ENCODE results near the gene HRCT1. TPM values are rescaled to one million over a fixed set of nuclear protein-coding genes. Genes with fewer than 3 reads are reported as not detected.

The HRCT1 gene
- total and polyA plus RNA-seq, 2 donors (not counting 3 experiments of a cell fraction or from before 2014, with no cell fraction given), result 1.2 to 7.0 TPM

DNA sequence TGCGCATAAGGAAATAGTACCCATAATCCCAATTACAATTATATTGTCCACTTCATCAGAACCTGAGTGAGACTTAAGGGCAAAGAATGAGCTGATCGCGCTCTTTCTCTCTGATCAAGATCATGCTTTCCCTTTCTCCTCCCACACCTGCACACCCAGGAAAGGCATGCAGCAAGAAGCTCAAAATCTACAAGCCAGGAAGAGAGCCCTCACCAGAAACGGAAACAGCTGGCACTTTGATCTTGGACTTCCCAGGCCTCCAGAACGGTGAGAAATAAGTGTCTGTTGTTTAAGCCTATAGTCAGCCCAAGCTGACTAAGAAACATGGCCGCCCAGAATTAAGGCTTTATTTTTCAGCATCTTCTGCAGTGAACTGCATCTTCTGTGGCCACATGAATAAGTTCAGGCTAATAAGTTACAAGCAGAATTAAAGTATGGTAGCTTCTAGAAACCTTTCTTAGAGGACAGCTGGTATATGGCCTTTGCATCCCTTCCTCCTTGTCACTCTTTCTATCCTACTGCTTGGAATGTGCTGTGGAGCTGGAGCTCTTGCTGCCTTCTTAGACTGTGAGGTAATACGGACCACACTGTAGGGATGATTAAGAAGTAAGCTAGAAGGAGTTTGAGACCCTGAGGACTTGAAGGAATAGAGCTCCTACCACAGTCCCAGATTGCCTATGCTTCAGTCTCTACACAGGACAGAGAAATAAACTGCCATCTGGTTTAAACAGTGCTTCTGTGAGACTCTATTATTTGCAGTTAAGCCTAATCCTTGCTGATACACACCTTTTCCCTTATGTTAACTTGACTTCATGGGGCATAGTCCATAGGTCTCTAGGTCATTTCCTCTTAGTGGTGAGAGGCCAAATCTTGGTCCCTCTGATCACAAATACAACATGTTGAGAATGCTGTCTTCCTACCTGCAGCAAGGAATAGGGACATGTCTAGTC is 34.7 kb downstream of the HRCT1 start:
- Histone ChIP-seq H4K20me1 (replicated peaks; ENCODE audit: control insufficient read depth, extremely low read depth, insufficient read depth, low read length) (no peaks in the 10 kb centered on the region), H2AFZ (ENCODE audit: low read depth, low read length) (no peak overlapping the region), H3K27me3 (ENCODE audit: control insufficient read depth in 2 of 2, insufficient read depth in 2 of 2, low read length in 2 of 2) (no peaks in the 10 kb centered on the region), H3K9ac (replicated peaks; ENCODE audit: extremely low read depth, insufficient read depth, low read length) (no peak overlapping the region), H3K9me3 (replicated peaks; ENCODE audit: control insufficient read depth, insufficient read depth, low read length) (no peaks in the 10 kb centered on the region), H3K4me2 (ENCODE audit: insufficient read depth, low read length) (no peak overlapping the region), H3K27ac (ENCODE audit: insufficient read depth, low read depth, low read length) (no peak overlapping the region), H3K4me1 (ENCODE audit: control insufficient read depth, extremely low read depth, insufficient read depth, low read length) (peaks cover 2% of the 10 kb centered on the region), H3K36me3 (ENCODE audit: control insufficient read depth in 2 of 2, extremely low read depth in 1 of 2, insufficient read depth in 2 of 2, low read length in 2 of 2) (no peaks in the 10 kb centered on the region), H3K9me1 (replicated peaks; ENCODE audit: control insufficient read depth, extremely low read depth, insufficient read depth, low read length) (no peaks in the 10 kb centered on the region), H3K4me3 (replicated peaks in 1 of 3; ENCODE audit: insufficient read depth in 1 of 3, low read depth in 1 of 3, low read length in 3 of 3) (no peak overlapping the region), H3K79me2 (ENCODE audit: control insufficient read depth, insufficient read depth, low read length) (no peaks in the 10 kb centered on the region)
- TF ChIP-seq JUN (IDR thresholded peaks at IDR 0.05; ENCODE audit: borderline replicate concordance, insufficient read depth, insufficient read length, low read depth) (no peak), MYC (IDR thresholded peaks at IDR 0.05; ENCODE audit: low read depth, low read length) (no peak), EZH2 (IDR thresholded peaks at IDR 0.05; ENCODE audit: borderline replicate concordance, low read depth, low read length, severe bottlenecking) (no peak), FOS (IDR thresholded peaks at IDR 0.05; ENCODE audit: borderline replicate concordance, insufficient read depth, low read length) (no peak), GATA2 (IDR thresholded peaks at IDR 0.05; ENCODE audit: insufficient read depth, insufficient read length, low read depth, low read length) (no peak), POLR2A (IDR thresholded peaks at IDR 0.05; ENCODE audit: low read depth, low read length) (no peak), POLR2AphosphoS5 (IDR thresholded peaks at IDR 0.05; ENCODE audit: insufficient read depth, low read depth, low read length) (no peak)
- TF ChIP-seq, protein P1, sequence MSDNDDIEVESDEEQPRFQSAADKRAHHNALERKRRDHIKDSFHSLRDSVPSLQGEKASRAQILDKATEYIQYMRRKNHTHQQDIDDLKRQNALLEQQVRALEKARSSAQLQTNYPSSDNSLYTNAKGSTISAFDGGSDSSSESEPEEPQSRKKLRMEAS (IDR thresholded peaks at IDR 0.05; ENCODE audit: insufficient read depth, insufficient read length), result no peak
- TF ChIP-seq, protein P2, sequence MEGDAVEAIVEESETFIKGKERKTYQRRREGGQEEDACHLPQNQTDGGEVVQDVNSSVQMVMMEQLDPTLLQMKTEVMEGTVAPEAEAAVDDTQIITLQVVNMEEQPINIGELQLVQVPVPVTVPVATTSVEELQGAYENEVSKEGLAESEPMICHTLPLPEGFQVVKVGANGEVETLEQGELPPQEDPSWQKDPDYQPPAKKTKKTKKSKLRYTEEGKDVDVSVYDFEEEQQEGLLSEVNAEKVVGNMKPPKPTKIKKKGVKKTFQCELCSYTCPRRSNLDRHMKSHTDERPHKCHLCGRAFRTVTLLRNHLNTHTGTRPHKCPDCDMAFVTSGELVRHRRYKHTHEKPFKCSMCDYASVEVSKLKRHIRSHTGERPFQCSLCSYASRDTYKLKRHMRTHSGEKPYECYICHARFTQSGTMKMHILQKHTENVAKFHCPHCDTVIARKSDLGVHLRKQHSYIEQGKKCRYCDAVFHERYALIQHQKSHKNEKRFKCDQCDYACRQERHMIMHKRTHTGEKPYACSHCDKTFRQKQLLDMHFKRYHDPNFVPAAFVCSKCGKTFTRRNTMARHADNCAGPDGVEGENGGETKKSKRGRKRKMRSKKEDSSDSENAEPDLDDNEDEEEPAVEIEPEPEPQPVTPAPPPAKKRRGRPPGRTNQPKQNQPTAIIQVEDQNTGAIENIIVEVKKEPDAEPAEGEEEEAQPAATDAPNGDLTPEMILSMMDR (IDR thresholded peaks at IDR 0.05; ENCODE audit: extremely low read depth in 1 of 2, insufficient read depth in 1 of 2, low read depth in 1 of 2, low read length in 2 of 2), result no peak
- CTCF ChIA-PET, result interaction anchor here (0.9 to 1.5 kb wide), 4 partner anchors 9 to 83 kb away, joined by 3 to 7 read pairs (median 4); no protein-coding TSS in a partner anchor
- no peak for FAIRE-seq
- dilution Hi-C loops (cut with MboI; ENCODE audit: extremely low pct_ligation_motif_present, low sequenced_read_pairs) (no loop called here), intact Hi-C loops (cut with micrococcal nuclease) (no loop called here)
- BruUV-seq (replicated peaks), result no TSS peak
- DNase-seq (ENCODE audit: low read depth, low spot score), result no peak
- POLR2A ChIA-PET, result no interaction called here
